Ovary (tissue), 3 donors: ENCODE results near the gene NR3C1.

Experiments
- EP300 ChIP-seq: sonication (generic); formaldehyde crosslinking; IDR thresholded peaks from one replicate; pipeline ENCODE4 v1.6.1; 2017; ENCODE audit warnings: antibody characterized with exemption
- POLR2A ChIP-seq: fragments of 450-650 bp; IDR thresholded peaks from one replicate; pipeline ENCODE4 v1.6.1; 2017; ENCODE audit warnings: antibody characterized with exemption, mild to moderate bottlenecking, moderate library complexity
- TF ChIP-seq, protein P1 (sequence below), 3 donors: fragments of 450-650 bp in 2 of 3; fragments of 200-600 bp in 1 of 3; IDR thresholded peaks; one replicate each; pipeline versions ENCODE4 v1.5.1 to v1.8.0; 2016 to 2022; ENCODE audit warnings: antibody characterized with exemption in 3 of 3, mild to moderate bottlenecking in 1 of 3
- donor health status: DM: no; HTN: no; CAD: no.

DNA sequence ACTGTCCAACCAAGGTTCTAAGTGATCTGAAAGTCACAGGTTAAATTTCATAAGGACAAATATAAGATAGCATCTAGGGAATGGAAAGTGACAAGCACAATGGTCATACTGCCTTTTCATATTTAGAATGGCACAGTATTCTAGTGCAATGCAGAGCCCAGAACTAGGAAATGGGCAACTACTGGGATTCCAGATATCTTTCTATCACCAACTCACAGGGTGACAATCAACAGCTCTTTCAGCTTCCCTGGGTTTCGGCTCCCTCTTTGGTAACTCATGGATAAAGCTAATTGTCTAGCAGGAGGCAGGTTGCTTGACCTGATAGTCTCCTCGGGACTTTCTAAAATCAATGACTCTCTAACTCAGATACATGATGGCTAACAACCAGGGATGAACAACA lies 60.4 kb downstream of the NR3C1 start:
- TF ChIP-seq, protein P1, sequence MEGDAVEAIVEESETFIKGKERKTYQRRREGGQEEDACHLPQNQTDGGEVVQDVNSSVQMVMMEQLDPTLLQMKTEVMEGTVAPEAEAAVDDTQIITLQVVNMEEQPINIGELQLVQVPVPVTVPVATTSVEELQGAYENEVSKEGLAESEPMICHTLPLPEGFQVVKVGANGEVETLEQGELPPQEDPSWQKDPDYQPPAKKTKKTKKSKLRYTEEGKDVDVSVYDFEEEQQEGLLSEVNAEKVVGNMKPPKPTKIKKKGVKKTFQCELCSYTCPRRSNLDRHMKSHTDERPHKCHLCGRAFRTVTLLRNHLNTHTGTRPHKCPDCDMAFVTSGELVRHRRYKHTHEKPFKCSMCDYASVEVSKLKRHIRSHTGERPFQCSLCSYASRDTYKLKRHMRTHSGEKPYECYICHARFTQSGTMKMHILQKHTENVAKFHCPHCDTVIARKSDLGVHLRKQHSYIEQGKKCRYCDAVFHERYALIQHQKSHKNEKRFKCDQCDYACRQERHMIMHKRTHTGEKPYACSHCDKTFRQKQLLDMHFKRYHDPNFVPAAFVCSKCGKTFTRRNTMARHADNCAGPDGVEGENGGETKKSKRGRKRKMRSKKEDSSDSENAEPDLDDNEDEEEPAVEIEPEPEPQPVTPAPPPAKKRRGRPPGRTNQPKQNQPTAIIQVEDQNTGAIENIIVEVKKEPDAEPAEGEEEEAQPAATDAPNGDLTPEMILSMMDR (IDR thresholded peaks at IDR 0.05): no peak
- TF ChIP-seq POLR2A (no peak), EP300 (no peak)
